Neutrophil (primary cell): Measurements from ENCODE around the gene EIF5AL1.

Experiments
- H3K27ac ChIP-seq: fragments of 200-600 bp; sonication (generic); 2 replicates; pipeline ENCODE4 v1.5.1; 2016; ENCODE audit warnings: mild to moderate bottlenecking, moderate library complexity
- H3K27me3 ChIP-seq: fragments of 200-600 bp; sonication (generic); 2 replicates; pipeline ENCODE4 v1.6.0; 2016; ENCODE audit warnings: mild to moderate bottlenecking
- H3K36me3 ChIP-seq: fragments of 200-600 bp; sonication (generic); 2 replicates; pipeline ENCODE4 v1.5.1; 2017
- H3K4me1 ChIP-seq, 2 experiments: fragments of 200-600 bp in 1 of 2; sonication (generic) in 1 of 2; 1 replicate in 1 of 2; 2 replicates in 1 of 2; pipeline versions ENCODE4 v1.5.1 to v1.6.1; 2013 to 2016; ENCODE audit warnings: low read depth in 1 of 2, low read length in 1 of 2, mild to moderate bottlenecking in 1 of 2, moderate library complexity in 1 of 2; ENCODE audit not compliant: control insufficient read depth in 1 of 2, insufficient read depth in 1 of 2
- H3K4me3 ChIP-seq, 2 experiments: fragments of 200-600 bp in 1 of 2; sonication (generic) in 1 of 2; 1 replicate in 1 of 2; 2 replicates in 1 of 2; pipeline ENCODE4 v1.5.1; 2013 to 2016; ENCODE audit warnings: low read depth in 1 of 2, low read length in 1 of 2, mild to moderate bottlenecking in 1 of 2, moderate library complexity in 1 of 2
- H3K9me3 ChIP-seq: fragments of 200-600 bp; sonication (generic); 2 replicates; pipeline ENCODE4 v1.5.1; 2016
- TF ChIP-seq, protein P1 (sequence below): fragments of 200-600 bp; sonication (generic); IDR thresholded peaks from 2 replicates; pipeline ENCODE4 v1.5.1; 2016; ENCODE audit warnings: antibody characterized with exemption

Gene EIF5AL1

GRCh38 chr10:79492256-79492655 is 20.1 kb upstream of the EIF5AL1 start:
- Histone ChIP-seq H3K4me3 (no peak overlapping the region), H3K36me3 (no peaks in the 10 kb centered on the region), H3K27me3 (peaks cover 27% of the 10 kb centered on the region), H3K27ac (no peak overlapping the region), H3K4me1 (no peaks in the 10 kb centered on the region), H3K9me3 (no peaks in the 10 kb centered on the region)
- TF ChIP-seq, protein P1, sequence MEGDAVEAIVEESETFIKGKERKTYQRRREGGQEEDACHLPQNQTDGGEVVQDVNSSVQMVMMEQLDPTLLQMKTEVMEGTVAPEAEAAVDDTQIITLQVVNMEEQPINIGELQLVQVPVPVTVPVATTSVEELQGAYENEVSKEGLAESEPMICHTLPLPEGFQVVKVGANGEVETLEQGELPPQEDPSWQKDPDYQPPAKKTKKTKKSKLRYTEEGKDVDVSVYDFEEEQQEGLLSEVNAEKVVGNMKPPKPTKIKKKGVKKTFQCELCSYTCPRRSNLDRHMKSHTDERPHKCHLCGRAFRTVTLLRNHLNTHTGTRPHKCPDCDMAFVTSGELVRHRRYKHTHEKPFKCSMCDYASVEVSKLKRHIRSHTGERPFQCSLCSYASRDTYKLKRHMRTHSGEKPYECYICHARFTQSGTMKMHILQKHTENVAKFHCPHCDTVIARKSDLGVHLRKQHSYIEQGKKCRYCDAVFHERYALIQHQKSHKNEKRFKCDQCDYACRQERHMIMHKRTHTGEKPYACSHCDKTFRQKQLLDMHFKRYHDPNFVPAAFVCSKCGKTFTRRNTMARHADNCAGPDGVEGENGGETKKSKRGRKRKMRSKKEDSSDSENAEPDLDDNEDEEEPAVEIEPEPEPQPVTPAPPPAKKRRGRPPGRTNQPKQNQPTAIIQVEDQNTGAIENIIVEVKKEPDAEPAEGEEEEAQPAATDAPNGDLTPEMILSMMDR, result no peak

DNA sequence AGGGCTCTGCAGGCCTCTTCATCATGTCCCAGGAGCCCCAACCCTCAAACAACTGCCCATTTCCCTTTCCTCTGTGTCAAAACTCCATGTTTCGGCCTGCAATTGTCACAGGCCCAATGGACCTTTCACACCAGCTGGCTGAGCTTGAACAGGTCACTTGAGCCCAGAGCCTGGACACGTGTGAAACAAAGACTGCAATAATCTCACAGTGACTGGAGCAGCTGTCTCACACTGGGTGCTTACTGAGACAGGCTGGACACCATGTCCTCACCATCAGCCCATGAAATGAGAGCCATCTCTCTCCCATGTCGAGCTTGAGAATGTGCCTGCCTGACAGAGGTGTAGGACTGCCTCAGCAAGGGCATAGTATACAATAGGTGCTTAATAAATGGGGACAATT is 19.5 kb upstream of the EIF5AL1 start:
- H3K36me3 ChIP-seq, result no peaks in the 10 kb centered on the region
- H3K27me3 ChIP-seq, result peaks cover 31% of the 10 kb centered on the region
- TF ChIP-seq, protein P1, result no peak
- H3K27ac ChIP-seq, result no peak overlapping the region
- H3K9me3 ChIP-seq, result no peaks in the 10 kb centered on the region
- H3K4me1 ChIP-seq, result no peaks in the 10 kb centered on the region
- H3K4me3 ChIP-seq, result no peak overlapping the region

- no peaks in the 10 kb centered on the region for H3K9me3 ChIP-seq
- H3K36me3 ChIP-seq, result no peaks in the 10 kb centered on the region
- no peaks in the 10 kb centered on the region for H3K4me1 ChIP-seq
- TF ChIP-seq, protein P1, result no peak
- H3K27me3 ChIP-seq, result peaks cover 38% of the 10 kb centered on the region
- no peak overlapping the region for H3K27ac ChIP-seq
- H3K4me3 ChIP-seq, result no peak overlapping the region
Measured at GRCh38 chr10:79493806-79494205, 18.5 kb upstream of the EIF5AL1 start.

GRCh38 chr10:79494871-79495705 is 17.2 kb upstream of the EIF5AL1 start:
- H3K9me3 ChIP-seq, result no peaks in the 10 kb centered on the region
- H3K27ac ChIP-seq, result no peak overlapping the region
- H3K4me3 ChIP-seq, result no peak overlapping the region
- no peaks in the 10 kb centered on the region for H3K36me3 ChIP-seq
- peaks cover 38% of the 10 kb centered on the region for H3K27me3 ChIP-seq
- H3K4me1 ChIP-seq, result no peaks in the 10 kb centered on the region
- TF ChIP-seq, protein P1, result no peak

DNA sequence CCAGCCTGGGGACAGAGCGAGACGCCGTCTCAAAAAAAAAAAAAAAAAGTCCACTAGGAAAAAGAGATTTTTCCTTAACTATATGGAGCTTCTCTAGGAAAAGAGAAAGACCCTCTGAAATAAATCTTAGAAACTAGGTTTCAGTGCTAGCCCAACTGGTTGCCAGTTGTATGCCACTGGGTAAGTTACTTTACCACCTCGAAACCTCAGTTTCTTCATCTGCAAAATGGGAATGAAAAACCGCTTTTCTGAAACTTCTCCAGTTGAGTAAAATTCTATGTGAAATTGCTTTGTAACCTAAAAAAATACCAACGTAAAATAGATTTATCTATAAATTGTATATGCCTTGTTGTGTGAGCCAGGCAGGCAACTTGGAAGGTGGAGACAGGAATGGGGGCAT is 16.5 kb upstream of the EIF5AL1 start:
- TF ChIP-seq, protein P1, result no peak
- Histone ChIP-seq H3K4me3 (no peak overlapping the region), H3K27me3 (peaks cover 38% of the 10 kb centered on the region), H3K36me3 (no peaks in the 10 kb centered on the region), H3K9me3 (no peaks in the 10 kb centered on the region), H3K27ac (no peak overlapping the region), H3K4me1 (no peaks in the 10 kb centered on the region)
